B cell (primary cell): ENCODE data around the gene MARK2. TPM values are rescaled to one million over a fixed set of nuclear protein-coding genes. Genes with fewer than 3 reads are reported as not detected.
A peak's percentile ranks its signal among the peaks of the same experiment; 100 is the strongest.

Experiments used
- ATAC-seq: fragments of 200-7000 bp; cut with Tn5 transposase; one replicate; pipeline ENCODE4 v1.10.0; 2021; ENCODE audit warnings: low read depth, mild to moderate bottlenecking, moderate number of reproducible peaks, moderate library complexity
- CTCF ChIA-PET: fragments of 350-600 bp; sonication (Branson Sonifier 250); formaldehyde crosslinking; loops from one replicate; lab custom pipeline; 2021; ENCODE audit warnings: antibody characterized with exemption, inconsistent platforms; lab: Charles Lee
- POLR2A ChIA-PET: fragments of 350-600 bp; sonication (Branson Sonifier 250); formaldehyde crosslinking; loops from one replicate; lab custom pipeline; 2021; ENCODE audit warnings: antibody characterized with exemption; lab: Charles Lee
- DNase-seq: peaks from one replicate; pipeline ENCODE4 v3.0.0; 2013
- H2AFZ ChIP-seq: 2 replicates; pipeline ENCODE4 v1.6.1; 2012; ENCODE audit warnings: mild to moderate bottlenecking, low read depth, low read length; ENCODE audit not compliant: insufficient read depth, poor library complexity, severe bottlenecking
- H3K27ac ChIP-seq, 2 donors: 1 replicate in 1 of 2; 2 replicates in 1 of 2; pipeline ENCODE4 v1.5.1; 2012 to 2013; ENCODE audit warnings: low read length in 2 of 2, mild to moderate bottlenecking in 2 of 2, moderate library complexity in 1 of 2
- H3K27me3 ChIP-seq, 4 experiments: fragments of 200-600 bp in 1 of 4; sonication (generic) in 1 of 4; replicated peaks in 1 of 4; 1 replicate in 2 of 4; 2 replicates in 2 of 4; pipeline versions ENCODE4 v1.6.1 to v1.7.0; 2013 to 2016; ENCODE audit warnings: low read length in 3 of 4, mild to moderate bottlenecking in 2 of 4, mixed read lengths in 1 of 4, moderate library complexity in 1 of 4; ENCODE audit not compliant: insufficient read depth in 4 of 4, control insufficient read depth in 3 of 4; ENCODE audit errors: control extremely low read depth in 1 of 4
- H3K36me3 ChIP-seq, 2 experiments: replicated peaks in 1 of 2; 1 replicate in 1 of 2; 2 replicates in 1 of 2; pipeline versions ENCODE4 v1.6.1 to v1.7.1; 2013; ENCODE audit warnings: low read length in 1 of 2; ENCODE audit not compliant: insufficient read depth in 2 of 2, control insufficient read depth in 1 of 2; ENCODE audit errors: control extremely low read depth in 1 of 2, extremely low read depth in 1 of 2
- H3K4me1 ChIP-seq, 2 donors: fragments of 200-600 bp in 1 of 2; sonication (generic) in 1 of 2; 1 replicate in 1 of 2; 2 replicates in 1 of 2; pipeline versions ENCODE4 v1.5.1 to v1.6.1; 2013 to 2017; ENCODE audit warnings: low read length in 2 of 2; ENCODE audit not compliant: control insufficient read depth in 2 of 2, insufficient read depth in 2 of 2
- H3K4me2 ChIP-seq: replicated peaks from 2 replicates; pipeline ENCODE3; 2012; ENCODE audit warnings: mild to moderate bottlenecking, low read depth, low read length; ENCODE audit not compliant: poor library complexity, severe bottlenecking
- H3K4me3 ChIP-seq, 5 experiments: fragments of 200-600 bp in 1 of 5; sonication (generic) in 1 of 5; 1 replicate in 3 of 5; 2 replicates in 2 of 5; pipeline versions ENCODE4 v1.5.1 to v1.7.0; 2011 to 2016; ENCODE audit warnings: low read length in 4 of 5, mild to moderate bottlenecking in 4 of 5, low read depth in 2 of 5, control low read depth in 1 of 5, moderate library complexity in 1 of 5; ENCODE audit not compliant: insufficient read depth in 1 of 5; ENCODE audit errors: control extremely low read depth in 1 of 5, extremely low read depth in 1 of 5
- H3K79me2 ChIP-seq: fragments of 200-600 bp; sonication (generic); one replicate; pipeline ENCODE4 v1.6.0; 2016; ENCODE audit warnings: low read length; ENCODE audit not compliant: control insufficient read depth, insufficient read depth
- H3K9ac ChIP-seq: fragments of 200-600 bp; sonication (generic); 2 replicates; pipeline ENCODE4 v1.6.1; 2017; ENCODE audit warnings: mild to moderate bottlenecking, low read length, moderate library complexity
- H3K9me3 ChIP-seq, 3 donors: one replicate each; pipeline versions ENCODE4 v1.6.1 to v1.7.1; 2013; ENCODE audit warnings: low read length in 2 of 3; ENCODE audit not compliant: control insufficient read depth in 2 of 3, insufficient read depth in 1 of 3; ENCODE audit errors: control extremely low read depth in 1 of 3
- H4K20me1 ChIP-seq: 2 replicates; pipeline ENCODE4 v1.6.0; 2012; ENCODE audit warnings: mild to moderate bottlenecking, low read length; ENCODE audit not compliant: insufficient read depth, control insufficient read depth, poor library complexity, severe bottlenecking
- H3K27ac Mint-ChIP-seq: one replicate; pipeline ENCODE4 v1.8.0; 2021; ENCODE audit warnings: mixed read lengths
- H3K27me3 Mint-ChIP-seq: one replicate; pipeline ENCODE4 v1.8.0; 2021; ENCODE audit warnings: mixed read lengths
- H3K4me1 Mint-ChIP-seq: one replicate; pipeline ENCODE4 v1.8.0; 2021; ENCODE audit warnings: mixed read lengths
- H3K4me3 Mint-ChIP-seq: one replicate; pipeline ENCODE4 v1.8.0; 2021; ENCODE audit warnings: mixed read lengths
- H3K9me3 Mint-ChIP-seq: one replicate; pipeline ENCODE4 v1.8.0; 2022; ENCODE audit warnings: mixed read lengths; ENCODE audit not compliant: insufficient read depth
- EZH2 ChIP-seq: IDR thresholded peaks from 2 replicates; pipeline ENCODE4 v1.6.1; 2012; ENCODE audit warnings: borderline replicate concordance, low read depth, mild to moderate bottlenecking, moderate library complexity, low read length; ENCODE audit not compliant: insufficient read depth, poor library complexity, severe bottlenecking
- WGBS: methylation state at CpG from one replicate; pipeline ENCODE4 v1.1.5; 2013; ENCODE audit warnings: missing lambda C conversion rate; ENCODE audit not compliant: insufficient coverage; 5-methylcytosine and 5-hydroxymethylcytosine counted together
- intact Hi-C: fragments of 100-400 bp; cut with micrococcal nuclease; formaldehyde crosslinking; loops from one replicate; pipeline ENCODE4 v1.10.0; 2022
- polyA plus RNA-seq: library from polyadenylated mRNA; depleted of rRNA; stranded (reverse); fragments of >200 nt; gene quantifications from 2 replicates; pipeline ENCODE4 v1.2.3, GENCODE V29; 2012
- total RNA-seq, 2 donors: library from RNA; stranded (reverse); fragments of 120-200 nt in 1 of 2; gene quantifications; 1 replicate in 1 of 2; 2 replicates in 1 of 2; pipeline versions ENCODE4 v1.2.3 to v1.2.4, GENCODE V29; 2013 to 2022
- TF ChIP-seq, protein P1 (sequence below): fragments of 200-600 bp; IDR thresholded peaks from one replicate; pipeline ENCODE4 v1.8.0; 2022; ENCODE audit warnings: antibody characterized with exemption, mild to moderate bottlenecking

The MARK2 gene
- total and polyA plus RNA-seq, 2 donors (not counting 1 experiment from before 2014, with no cell fraction given), result 47.2 to 58.1 TPM

DNA sequence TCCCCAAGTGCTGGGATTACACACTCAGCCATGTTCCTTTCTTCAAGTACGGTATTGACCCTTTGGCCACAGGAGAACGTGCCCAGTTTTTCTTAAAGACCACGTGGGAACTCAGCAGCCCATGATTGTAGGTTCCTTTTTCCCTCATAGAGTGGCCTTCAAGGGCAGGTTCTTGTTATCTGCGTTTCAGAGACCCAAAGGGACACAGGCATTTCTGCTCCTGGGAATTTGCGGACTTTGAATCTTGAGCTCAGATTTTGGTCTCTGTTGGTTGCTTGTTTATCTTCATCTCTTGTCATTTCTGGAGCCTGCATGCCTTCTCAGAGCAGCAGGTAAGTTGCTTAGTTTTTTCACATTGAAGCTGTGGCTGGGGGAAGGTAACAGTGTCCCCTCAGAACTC, 12.0 kb downstream of the MARK2 start:
- H3K27ac Mint-ChIP-seq, result peak overlapping the region; percentile 4
- no peaks in the 10 kb centered on the region for H3K9me3 Mint-ChIP-seq
- CTCF ChIA-PET, result interaction anchor here (1.2 kb wide), 1 partner anchor 27 kb away, joined by 3 read pairs; no protein-coding TSS in a partner anchor
- 80% methylated on average over 4 of the region's 5 CpGs for WGBS
- POLR2A ChIA-PET, result no interaction called here
- Histone ChIP-seq H3K36me3 (peaks cover 6 to 29% of the 10 kb centered on the region in 2 experiments), H3K27me3 (no peaks in the 10 kb centered on the region), H4K20me1 (peaks cover 75% of the 10 kb centered on the region), H3K79me2 (peaks cover 94% of the 10 kb centered on the region), H3K4me3 (no peak overlapping the region), H3K4me2 (peak overlapping the region; percentile 45), H2AFZ (no peak overlapping the region), H3K9ac (peak overlapping the region; percentile 30), H3K9me3 (no peaks in the 10 kb centered on the region), H3K4me1 (peaks cover 16 to 21% of the 10 kb centered on the region in 2 donors), H3K27ac (peak overlapping the region in 1 of 2 donors; percentile 81)
- DNase-seq (no peak), ATAC-seq (no peak)
- H3K4me1 Mint-ChIP-seq, result peaks cover 44% of the 10 kb centered on the region
- no peak overlapping the region for H3K4me3 Mint-ChIP-seq
- H3K27me3 Mint-ChIP-seq, result no peaks in the 10 kb centered on the region
- intact Hi-C loops, result no loop called here
- TF ChIP-seq, protein P1, sequence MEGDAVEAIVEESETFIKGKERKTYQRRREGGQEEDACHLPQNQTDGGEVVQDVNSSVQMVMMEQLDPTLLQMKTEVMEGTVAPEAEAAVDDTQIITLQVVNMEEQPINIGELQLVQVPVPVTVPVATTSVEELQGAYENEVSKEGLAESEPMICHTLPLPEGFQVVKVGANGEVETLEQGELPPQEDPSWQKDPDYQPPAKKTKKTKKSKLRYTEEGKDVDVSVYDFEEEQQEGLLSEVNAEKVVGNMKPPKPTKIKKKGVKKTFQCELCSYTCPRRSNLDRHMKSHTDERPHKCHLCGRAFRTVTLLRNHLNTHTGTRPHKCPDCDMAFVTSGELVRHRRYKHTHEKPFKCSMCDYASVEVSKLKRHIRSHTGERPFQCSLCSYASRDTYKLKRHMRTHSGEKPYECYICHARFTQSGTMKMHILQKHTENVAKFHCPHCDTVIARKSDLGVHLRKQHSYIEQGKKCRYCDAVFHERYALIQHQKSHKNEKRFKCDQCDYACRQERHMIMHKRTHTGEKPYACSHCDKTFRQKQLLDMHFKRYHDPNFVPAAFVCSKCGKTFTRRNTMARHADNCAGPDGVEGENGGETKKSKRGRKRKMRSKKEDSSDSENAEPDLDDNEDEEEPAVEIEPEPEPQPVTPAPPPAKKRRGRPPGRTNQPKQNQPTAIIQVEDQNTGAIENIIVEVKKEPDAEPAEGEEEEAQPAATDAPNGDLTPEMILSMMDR, result no peak
- TF ChIP-seq EZH2, result no peak

GRCh38 chr11:63851364-63851763, 12.5 kb downstream of the MARK2 start:
- Mint-ChIP-seq H3K9me3 (no peaks in the 10 kb centered on the region), H3K4me3 (peak overlapping the region; percentile 2), H3K27ac (peak overlapping the region; percentile 4), H3K27me3 (no peaks in the 10 kb centered on the region), H3K4me1 (peaks cover 42% of the 10 kb centered on the region)
- Histone ChIP-seq H3K4me3 (no peak overlapping the region), H3K4me2 (peak overlapping the region; percentile 45), H3K79me2 (peaks cover 94% of the 10 kb centered on the region), H2AFZ (no peak overlapping the region), H3K27ac (peak overlapping the region in 1 of 2 donors; percentile 81), H3K27me3 (no peaks in the 10 kb centered on the region), H3K36me3 (peaks cover 6 to 29% of the 10 kb centered on the region in 2 experiments), H4K20me1 (peaks cover 71% of the 10 kb centered on the region), H3K9ac (peak overlapping the region; percentile 30), H3K4me1 (peaks cover 16 to 23% of the 10 kb centered on the region in 2 donors), H3K9me3 (no peaks in the 10 kb centered on the region)
- POLR2A ChIA-PET, result no interaction called here
- DNase-seq (no peak), ATAC-seq (no peak)
- WGBS, result 43% methylated on average over 2 of the region's 2 CpGs
- CTCF ChIA-PET, result interaction anchor here (1.2 kb wide), 1 partner anchor 27 kb away, joined by 3 read pairs; no protein-coding TSS in a partner anchor
- TF ChIP-seq EZH2, result no peak
- TF ChIP-seq, protein P1, result no peak
- intact Hi-C loops, result no loop called here
